ENCODE data around the gene CEP41. TPM values are rescaled to one million over a fixed set of nuclear protein-coding genes. Genes with fewer than 3 reads are reported as not detected.
A peak's percentile ranks its signal among the peaks of the same experiment; 100 is the strongest.

The CEP41 gene
- total and polyA plus RNA-seq, 12 donors, result 2.2 to 6.3 (median 4.7) TPM

GRCh38 chr7:130386876-130387275 lies 53.9 kb downstream of the CEP41 start:
- no peak for DNase-seq
- H3K36me3 ChIP-seq, result no peaks in the 10 kb centered on the region
- no peaks in the 10 kb centered on the region for H3K27me3 ChIP-seq
- H3K4me1 ChIP-seq, result no peaks in the 10 kb centered on the region
- ATAC-seq, result peak in 2 of 8 donors; percentile 34 to 39
- no peak overlapping the region for H3K4me3 ChIP-seq
- no peak overlapping the region for H3K27ac ChIP-seq
- intact Hi-C loops (cut with DNase I), result no loop called here
- peaks cover 0 to 7% (median 0%) of the 10 kb centered on the region in 11 donors for H3K9me3 ChIP-seq
- WGBS, 2 donors, result 93 to 99% methylated on average over 3 of the region's 3 CpGs
- TF ChIP-seq, protein P1, sequence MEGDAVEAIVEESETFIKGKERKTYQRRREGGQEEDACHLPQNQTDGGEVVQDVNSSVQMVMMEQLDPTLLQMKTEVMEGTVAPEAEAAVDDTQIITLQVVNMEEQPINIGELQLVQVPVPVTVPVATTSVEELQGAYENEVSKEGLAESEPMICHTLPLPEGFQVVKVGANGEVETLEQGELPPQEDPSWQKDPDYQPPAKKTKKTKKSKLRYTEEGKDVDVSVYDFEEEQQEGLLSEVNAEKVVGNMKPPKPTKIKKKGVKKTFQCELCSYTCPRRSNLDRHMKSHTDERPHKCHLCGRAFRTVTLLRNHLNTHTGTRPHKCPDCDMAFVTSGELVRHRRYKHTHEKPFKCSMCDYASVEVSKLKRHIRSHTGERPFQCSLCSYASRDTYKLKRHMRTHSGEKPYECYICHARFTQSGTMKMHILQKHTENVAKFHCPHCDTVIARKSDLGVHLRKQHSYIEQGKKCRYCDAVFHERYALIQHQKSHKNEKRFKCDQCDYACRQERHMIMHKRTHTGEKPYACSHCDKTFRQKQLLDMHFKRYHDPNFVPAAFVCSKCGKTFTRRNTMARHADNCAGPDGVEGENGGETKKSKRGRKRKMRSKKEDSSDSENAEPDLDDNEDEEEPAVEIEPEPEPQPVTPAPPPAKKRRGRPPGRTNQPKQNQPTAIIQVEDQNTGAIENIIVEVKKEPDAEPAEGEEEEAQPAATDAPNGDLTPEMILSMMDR (IDR thresholded peaks at IDR 0.05), result no peak

DNA sequence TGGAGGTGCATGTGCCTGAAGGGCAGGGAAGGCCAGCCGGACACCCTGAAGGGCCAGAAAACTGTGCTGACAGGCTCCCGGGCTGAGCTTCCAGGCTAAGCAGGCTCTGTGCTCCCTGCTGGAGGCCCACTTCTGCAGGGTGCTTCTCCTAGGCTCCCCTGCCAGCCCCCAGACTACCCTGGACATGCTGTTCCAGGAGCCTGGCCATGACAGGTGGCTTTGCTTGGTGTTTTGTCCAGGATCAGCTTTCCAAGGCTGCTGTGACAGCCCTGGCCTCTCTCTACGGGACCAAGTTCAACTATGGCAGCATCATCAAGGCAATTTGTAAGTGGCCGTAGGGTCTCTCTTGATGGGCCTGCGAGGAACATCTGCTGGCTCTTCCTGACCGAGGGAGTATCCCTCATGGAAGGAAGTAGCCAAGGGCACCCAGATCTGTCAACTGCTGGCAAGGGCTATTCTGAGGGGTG lies 55.2 kb downstream of the CEP41 start:
- H3K9me3 ChIP-seq, result peaks cover 0 to 7% (median 0%) of the 10 kb centered on the region in 11 donors
- ATAC-seq, result no peak
- WGBS, 2 donors, result 88% methylated on average over 6 of the region's 6 CpGs
- no peaks in the 10 kb centered on the region for H3K36me3 ChIP-seq
- intact Hi-C loops (cut with DNase I), result no loop called here
- TF ChIP-seq, protein P1 (IDR thresholded peaks at IDR 0.05), result no peak
- H3K4me3 ChIP-seq, result no peak overlapping the region
- peaks cover 0 to 2% (median 0%) of the 10 kb centered on the region in 9 donors for H3K4me1 ChIP-seq
- no peak for DNase-seq
- no peak overlapping the region for H3K27ac ChIP-seq
- H3K27me3 ChIP-seq, result no peaks in the 10 kb centered on the region

DNA sequence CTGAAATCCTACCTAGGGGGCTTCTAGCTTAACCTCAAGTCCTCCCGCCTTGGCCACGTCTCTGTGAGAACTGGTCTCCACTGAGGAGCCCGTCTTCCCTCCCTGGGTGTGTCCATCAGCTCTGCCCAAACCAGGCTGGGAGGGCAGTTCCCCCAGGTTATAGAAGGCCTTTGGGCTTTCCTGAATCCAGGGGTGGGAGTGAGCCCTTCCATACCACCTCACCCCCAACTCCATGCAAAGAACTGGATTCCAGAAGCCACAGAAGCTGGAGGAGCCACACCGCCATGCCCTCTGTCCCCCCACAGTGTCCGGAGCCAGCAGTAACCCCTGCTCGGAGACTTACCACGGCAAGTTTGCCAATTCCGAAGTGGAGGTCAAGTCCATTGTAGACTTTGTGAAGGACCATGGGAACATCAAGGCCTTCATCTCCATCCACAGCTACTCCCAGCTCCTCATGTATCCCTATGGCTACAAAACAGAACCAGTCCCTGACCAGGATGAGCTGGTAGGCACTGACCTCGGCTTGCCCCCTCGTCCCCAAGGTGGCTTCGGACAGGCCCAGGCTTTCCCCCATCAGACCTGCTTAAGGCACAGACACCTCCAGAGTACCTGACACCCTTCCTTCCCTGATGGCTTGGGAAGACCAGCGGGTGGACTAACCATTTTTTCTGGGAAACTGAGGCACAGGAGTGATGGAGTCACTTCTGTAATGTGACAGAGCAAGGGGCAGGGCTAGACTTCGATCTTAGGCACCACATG lies 55.8 kb downstream of the CEP41 start:
- WGBS, 2 donors, result 95 to 99% methylated on average over 13 of the region's 13 CpGs

DNA sequence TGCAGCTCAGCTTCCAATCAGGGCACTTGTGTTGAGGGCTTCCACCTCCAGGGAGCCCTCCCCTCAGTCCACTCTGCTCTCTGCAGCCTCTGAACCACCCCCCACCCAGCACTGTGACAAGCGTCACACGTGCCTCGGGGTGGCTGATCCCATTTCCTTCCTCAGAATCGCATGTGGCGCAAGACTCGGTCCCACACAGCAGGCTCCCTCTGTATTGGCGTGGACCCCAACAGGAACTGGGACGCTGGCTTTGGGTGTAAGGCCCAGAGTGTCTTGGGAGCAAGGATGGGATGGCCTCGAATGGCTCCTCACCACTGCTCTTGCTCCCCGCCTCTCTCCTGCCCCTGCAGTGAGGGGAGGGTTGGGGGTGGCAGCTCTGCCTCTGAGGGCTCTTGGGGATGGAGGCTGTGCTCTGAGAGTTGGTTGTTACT lies 56.4 kb downstream of the CEP41 start:
- 72 to 76% methylated on average over 10 of the region's 10 CpGs for WGBS, 2 donors
- DNase-seq (no peak), ATAC-seq (no peak)
- no peak overlapping the region for H3K4me3 ChIP-seq
- H3K4me1 ChIP-seq, result peaks cover 0 to 12% (median 0%) of the 10 kb centered on the region in 9 donors
- no peak overlapping the region for H3K27ac ChIP-seq
- H3K36me3 ChIP-seq, result no peaks in the 10 kb centered on the region
- no peaks in the 10 kb centered on the region for H3K27me3 ChIP-seq
- TF ChIP-seq, protein P1 (IDR thresholded peaks at IDR 0.05), result no peak
- peaks cover 0 to 7% (median 0%) of the 10 kb centered on the region in 11 donors for H3K9me3 ChIP-seq
- intact Hi-C loops (cut with DNase I), result no loop called here

More for the DNA sequence above, 55.8 kb downstream of the CEP41 start:
- Histone ChIP-seq H3K27me3 (no peaks in the 10 kb centered on the region), H3K4me3 (no peak overlapping the region), H3K27ac (no peak overlapping the region), H3K4me1 (peaks cover 0 to 9% (median 0%) of the 10 kb centered on the region in 9 donors), H3K36me3 (no peaks in the 10 kb centered on the region), H3K9me3 (peaks cover 0 to 7% (median 0%) of the 10 kb centered on the region in 11 donors)
- intact Hi-C loops (cut with DNase I), result no loop called here
- DNase-seq, result no peak
- no peak for ATAC-seq
- TF ChIP-seq, protein P1 (IDR thresholded peaks at IDR 0.05), result no peak

All from heart right ventricle (tissue), 16 donors.